ENCODE results near the gene STX4. TPM values are rescaled to one million over a fixed set of nuclear protein-coding genes. Genes with fewer than 3 reads are reported as not detected.

STX4 gene
- total RNA-seq, 1 experiment from 2014 or later = 32.3 TPM

DNA sequence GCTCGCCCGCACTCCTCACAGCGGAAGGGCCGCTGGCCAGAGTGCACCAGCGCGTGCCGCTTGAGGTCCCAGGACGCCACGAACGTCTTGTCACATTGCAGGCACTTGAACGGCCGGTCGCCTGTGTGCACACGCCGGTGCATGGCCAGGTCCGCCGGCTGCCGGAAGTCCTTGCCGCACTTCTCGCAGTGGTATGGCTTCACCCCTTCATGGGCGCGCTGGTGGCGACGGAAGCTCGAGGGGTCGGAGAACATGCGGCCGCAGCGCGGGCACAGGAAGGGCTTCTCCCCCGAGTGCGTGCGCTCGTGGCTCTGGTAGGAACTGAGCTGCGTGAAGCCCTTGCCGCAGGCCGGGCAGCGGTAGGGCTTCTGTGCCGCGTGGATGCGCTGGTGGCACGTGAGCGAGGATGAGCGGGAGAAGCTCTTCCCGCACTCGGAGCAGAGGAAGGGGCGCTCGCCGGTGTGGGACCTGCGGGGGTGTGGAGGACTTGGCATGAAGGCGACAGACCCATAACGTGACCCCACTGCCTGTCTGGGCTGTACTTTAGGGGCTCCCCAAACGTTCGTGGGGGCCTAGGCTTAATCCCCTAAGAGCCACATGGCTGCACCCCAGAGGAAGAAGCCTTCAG is 28.6 kb downstream of the STX4 start:
- no peak for DNase-seq
- no peaks in the 10 kb centered on the region for H3K27me3 Mint-ChIP-seq (ENCODE audit: low read depth)
- H3K4me1 Mint-ChIP-seq = no peaks in the 10 kb centered on the region

More for the DNA sequence above, 28.6 kb downstream of the STX4 start:
- no peak overlapping the region for H3K27ac ChIP-seq (ENCODE audit: insufficient read length, low read depth, low read length)
- H3K14ac ChIP-seq (ENCODE audit: insufficient read depth, low read length) = no peak overlapping the region
- no peak overlapping the region for H4K91ac ChIP-seq (ENCODE audit: insufficient read length, low read depth, low read length)
- H4K5ac ChIP-seq (ENCODE audit: insufficient read length, low read depth, low read length) = no peak overlapping the region
- no peak overlapping the region for H3T11ph ChIP-seq (ENCODE audit: low read length)
- no peaks in the 10 kb centered on the region for H3K9me3 Mint-ChIP-seq
- no peak overlapping the region for H2BK12ac ChIP-seq (ENCODE audit: insufficient read length, low read depth, low read length)
- no peak overlapping the region for H4K8ac ChIP-seq (replicated peaks; ENCODE audit: insufficient read length, low read depth, low read length)
- H2AK5ac ChIP-seq (ENCODE audit: insufficient read length, low read length) = no peak overlapping the region
- H3K79me2 ChIP-seq (ENCODE audit: insufficient read depth, low read length) = no peaks in the 10 kb centered on the region
- WGBS (ENCODE audit: extremely low coverage, insufficient read length, low lambda C conversion rate) = no CpG with 5 or more reads among the region's 54 CpGs
- no peaks in the 10 kb centered on the region for H3K4me1 ChIP-seq (ENCODE audit: insufficient read depth, low read length)
- no peak overlapping the region for H2BK15ac ChIP-seq (ENCODE audit: low read depth, low read length)
- TF ChIP-seq, protein P1, sequence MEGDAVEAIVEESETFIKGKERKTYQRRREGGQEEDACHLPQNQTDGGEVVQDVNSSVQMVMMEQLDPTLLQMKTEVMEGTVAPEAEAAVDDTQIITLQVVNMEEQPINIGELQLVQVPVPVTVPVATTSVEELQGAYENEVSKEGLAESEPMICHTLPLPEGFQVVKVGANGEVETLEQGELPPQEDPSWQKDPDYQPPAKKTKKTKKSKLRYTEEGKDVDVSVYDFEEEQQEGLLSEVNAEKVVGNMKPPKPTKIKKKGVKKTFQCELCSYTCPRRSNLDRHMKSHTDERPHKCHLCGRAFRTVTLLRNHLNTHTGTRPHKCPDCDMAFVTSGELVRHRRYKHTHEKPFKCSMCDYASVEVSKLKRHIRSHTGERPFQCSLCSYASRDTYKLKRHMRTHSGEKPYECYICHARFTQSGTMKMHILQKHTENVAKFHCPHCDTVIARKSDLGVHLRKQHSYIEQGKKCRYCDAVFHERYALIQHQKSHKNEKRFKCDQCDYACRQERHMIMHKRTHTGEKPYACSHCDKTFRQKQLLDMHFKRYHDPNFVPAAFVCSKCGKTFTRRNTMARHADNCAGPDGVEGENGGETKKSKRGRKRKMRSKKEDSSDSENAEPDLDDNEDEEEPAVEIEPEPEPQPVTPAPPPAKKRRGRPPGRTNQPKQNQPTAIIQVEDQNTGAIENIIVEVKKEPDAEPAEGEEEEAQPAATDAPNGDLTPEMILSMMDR (conservative IDR thresholded peaks at IDR 0.05) = no peak
- no peak overlapping the region for H3K4me2 ChIP-seq (ENCODE audit: insufficient read depth, insufficient read length, low read length)
- H3K27me3 ChIP-seq (ENCODE audit: insufficient read depth, low read length) = no peaks in the 10 kb centered on the region
- no peak overlapping the region for H3K4me3 Mint-ChIP-seq
- H3K4ac ChIP-seq (ENCODE audit: low read depth, low read length) = no peak overlapping the region
- no peaks in the 10 kb centered on the region for H3K23me2 ChIP-seq (ENCODE audit: insufficient read length, low read depth, low read length, poor library complexity, severe bottlenecking)
- no peak overlapping the region for H3K27ac Mint-ChIP-seq
- H3K18ac ChIP-seq (ENCODE audit: insufficient read length, low read depth, low read length) = no peak overlapping the region
- peaks cover 22 to 51% (median 40%) of the 10 kb centered on the region in 3 experiments for H3K36me3 Mint-ChIP-seq (ENCODE audit: insufficient read depth in 1 of 3, low read depth in 3 of 3)
- no peaks in the 10 kb centered on the region for H3K9me3 ChIP-seq (ENCODE audit: control insufficient read depth, low read depth, low read length)
- H3K79me1 ChIP-seq (ENCODE audit: insufficient read depth, low read depth, low read length, poor library complexity, severe bottlenecking) = no peaks in the 10 kb centered on the region
- H3K23ac ChIP-seq (ENCODE audit: insufficient read length, low read depth, low read length) = no peak overlapping the region
- no peak overlapping the region for H2AFZ ChIP-seq (ENCODE audit: low read length)
- no peak overlapping the region for H2BK20ac ChIP-seq (ENCODE audit: low read depth, low read length, poor library complexity, severe bottlenecking)
- H2BK5ac ChIP-seq (ENCODE audit: insufficient read length, low read length) = no peak overlapping the region
- H4K20me1 ChIP-seq (ENCODE audit: control insufficient read depth, insufficient read depth, insufficient read length) = no peaks in the 10 kb centered on the region
- H3K56ac ChIP-seq (ENCODE audit: insufficient read length, low read depth, low read length) = no peak overlapping the region
- H2BK120ac ChIP-seq (ENCODE audit: low read depth, low read length, poor library complexity, severe bottlenecking) = no peak overlapping the region
- no peak overlapping the region for H3K9ac ChIP-seq (ENCODE audit: extremely low read depth, insufficient read length, low read length)
